WTC11 (cell line): ENCODE results near the gene ABHD13. TPM values are rescaled to one million over a fixed set of nuclear protein-coding genes. Genes with fewer than 3 reads are reported as not detected.

Experiments
- ATAC-seq: fragments of 200-7000 bp; cut with Tn5 transposase; 2 replicates; pipeline ENCODE4 v1.10.0; 2021; ENCODE audit warnings: mild to moderate bottlenecking, moderate library complexity
- CTCF ChIA-PET: fragments of 300-600 bp; sonication (Branson Sonifier 250); formaldehyde crosslinking; loops from one replicate; lab custom pipeline; 2021; ENCODE audit warnings: antibody characterized with exemption; lab: Charles Lee
- POLR2A ChIA-PET: fragments of 350-600 bp; sonication (Branson Sonifier 250); formaldehyde crosslinking; loops from one replicate; lab custom pipeline; 2021; ENCODE audit warnings: antibody characterized with exemption; lab: Charles Lee
- DNase-seq: peaks from one replicate; pipeline ENCODE4 v3.0.0; 2021; ENCODE audit warnings: low spot score
- H3K27ac Mint-ChIP-seq: 2 replicates; pipeline ENCODE4 v1.8.0; 2021; ENCODE audit warnings: mixed read lengths
- H3K27me3 Mint-ChIP-seq: 2 replicates; pipeline ENCODE4 v1.8.0; 2021; ENCODE audit warnings: low read depth, mild to moderate bottlenecking, moderate library complexity, mixed read lengths
- H3K36me3 Mint-ChIP-seq: 2 replicates; pipeline ENCODE4 v1.8.0; 2021; ENCODE audit warnings: mixed read lengths
- H3K4me1 Mint-ChIP-seq: 2 replicates; pipeline ENCODE4 v1.8.0; 2022; ENCODE audit warnings: mixed read lengths
- H3K4me3 Mint-ChIP-seq: 2 replicates; pipeline ENCODE4 v1.8.0; 2021; ENCODE audit warnings: mild to moderate bottlenecking, moderate library complexity, mixed read lengths
- H3K9me3 Mint-ChIP-seq: 2 replicates; pipeline ENCODE4 v1.8.0; 2021; ENCODE audit warnings: mixed read lengths
- ETV6 ChIP-seq: sonication (generic); formaldehyde crosslinking; IDR thresholded peaks from 2 replicates; pipeline ENCODE4 v1.8.1; 2022; ENCODE audit warnings: mild to moderate bottlenecking, missing genetic modification reagents
- FOXP1 ChIP-seq: sonication (generic); formaldehyde crosslinking; IDR thresholded peaks from 2 replicates; pipeline ENCODE4 v1.8.0; 2022; ENCODE audit warnings: missing genetic modification reagents, mild to moderate bottlenecking, moderate library complexity, borderline replicate concordance
- JUN ChIP-seq: sonication (generic); formaldehyde crosslinking; IDR thresholded peaks from 2 replicates; pipeline ENCODE4 v1.8.0; 2023; ENCODE audit warnings: mild to moderate bottlenecking, missing genetic modification reagents
- MXD4 ChIP-seq: fragments of 250-450 bp; sonication (Bioruptor Pico); IDR thresholded peaks from 2 replicates; pipeline ENCODE4 v1.8.0; 2021; ENCODE audit warnings: mild to moderate bottlenecking, moderate library complexity, borderline replicate concordance
- OVOL2 ChIP-seq: fragments of 250-450 bp; sonication (Bioruptor Pico); IDR thresholded peaks from 2 replicates; pipeline ENCODE4 v1.9.0; 2021; ENCODE audit warnings: mild to moderate bottlenecking, borderline replicate concordance
- RELA ChIP-seq: sonication (generic); formaldehyde crosslinking; IDR thresholded peaks from 2 replicates; pipeline ENCODE4 v1.8.1; 2022; ENCODE audit warnings: missing genetic modification reagents, mild to moderate bottlenecking, borderline replicate concordance
- SMAD3 ChIP-seq: sonication (generic); formaldehyde crosslinking; IDR thresholded peaks from 2 replicates; pipeline ENCODE4 v1.8.0; 2022; ENCODE audit warnings: missing genetic modification reagents, mild to moderate bottlenecking, borderline replicate concordance
- TEAD4 ChIP-seq: sonication (generic); formaldehyde crosslinking; IDR thresholded peaks from 2 replicates; pipeline ENCODE4 v1.8.0; 2022; ENCODE audit warnings: mild to moderate bottlenecking, missing genetic modification reagents
- TP53 ChIP-seq: sonication (generic); formaldehyde crosslinking; IDR thresholded peaks from 2 replicates; pipeline ENCODE4 v1.8.1; 2023; ENCODE audit warnings: mild to moderate bottlenecking, missing genetic modification reagents
- ZNF219 ChIP-seq: sonication (generic); formaldehyde crosslinking; IDR thresholded peaks from 2 replicates; pipeline ENCODE4 v1.8.0; 2023; ENCODE audit warnings: missing genetic modification reagents, mild to moderate bottlenecking, borderline replicate concordance
- ZNF281 ChIP-seq: sonication (generic); formaldehyde crosslinking; IDR thresholded peaks from 2 replicates; pipeline ENCODE4 v1.8.0; 2023; ENCODE audit warnings: mild to moderate bottlenecking, missing genetic modification reagents
- ZNF425 ChIP-seq: fragments of 250-450 bp; sonication (Bioruptor Pico); conservative IDR thresholded peaks from 2 replicates; pipeline ENCODE4 v1.9.0; 2021; ENCODE audit warnings: mild to moderate bottlenecking
- total RNA-seq: library from RNA; stranded (reverse); gene quantifications from 3 replicates; pipeline ENCODE4 v1.2.3, GENCODE V29; 2021
- TF ChIP-seq, protein P1 (sequence below): sonication (generic); formaldehyde crosslinking; IDR thresholded peaks from 2 replicates; pipeline ENCODE4 v1.8.0; 2022; ENCODE audit warnings: missing genetic modification reagents
- TF ChIP-seq, protein P2 (sequence below): sonication (generic); formaldehyde crosslinking; IDR thresholded peaks from 2 replicates; pipeline ENCODE4 v1.8.1; 2022; ENCODE audit warnings: mild to moderate bottlenecking, missing genetic modification reagents, moderate library complexity, borderline replicate concordance
- TF ChIP-seq, protein P3 (sequence below): sonication (generic); formaldehyde crosslinking; IDR thresholded peaks from 2 replicates; pipeline ENCODE4 v1.8.1; 2023; ENCODE audit warnings: mild to moderate bottlenecking, missing genetic modification reagents
- TF ChIP-seq, protein P4 (sequence below): sonication (generic); formaldehyde crosslinking; conservative IDR thresholded peaks from 2 replicates; pipeline ENCODE4 v1.8.1; 2023; ENCODE audit warnings: mild to moderate bottlenecking, low read depth, missing genetic modification reagents, moderate library complexity

Gene ABHD13
- total RNA-seq, 1 experiment from 2014 or later, result 5.4 TPM

GRCh38 chr13:108274718-108275117, 56.5 kb downstream of the ABHD13 start:
- Mint-ChIP-seq H3K27me3 (no peaks in the 10 kb centered on the region), H3K4me1 (peaks cover 14% of the 10 kb centered on the region), H3K27ac (no peak overlapping the region), H3K9me3 (peaks cover 6% of the 10 kb centered on the region), H3K36me3 (no peaks in the 10 kb centered on the region), H3K4me3 (no peak overlapping the region)
- CTCF ChIA-PET, result no interaction called here
- no peak for DNase-seq
- POLR2A ChIA-PET, result no interaction called here
- ATAC-seq, result no peak
- TF ChIP-seq, protein P1, sequence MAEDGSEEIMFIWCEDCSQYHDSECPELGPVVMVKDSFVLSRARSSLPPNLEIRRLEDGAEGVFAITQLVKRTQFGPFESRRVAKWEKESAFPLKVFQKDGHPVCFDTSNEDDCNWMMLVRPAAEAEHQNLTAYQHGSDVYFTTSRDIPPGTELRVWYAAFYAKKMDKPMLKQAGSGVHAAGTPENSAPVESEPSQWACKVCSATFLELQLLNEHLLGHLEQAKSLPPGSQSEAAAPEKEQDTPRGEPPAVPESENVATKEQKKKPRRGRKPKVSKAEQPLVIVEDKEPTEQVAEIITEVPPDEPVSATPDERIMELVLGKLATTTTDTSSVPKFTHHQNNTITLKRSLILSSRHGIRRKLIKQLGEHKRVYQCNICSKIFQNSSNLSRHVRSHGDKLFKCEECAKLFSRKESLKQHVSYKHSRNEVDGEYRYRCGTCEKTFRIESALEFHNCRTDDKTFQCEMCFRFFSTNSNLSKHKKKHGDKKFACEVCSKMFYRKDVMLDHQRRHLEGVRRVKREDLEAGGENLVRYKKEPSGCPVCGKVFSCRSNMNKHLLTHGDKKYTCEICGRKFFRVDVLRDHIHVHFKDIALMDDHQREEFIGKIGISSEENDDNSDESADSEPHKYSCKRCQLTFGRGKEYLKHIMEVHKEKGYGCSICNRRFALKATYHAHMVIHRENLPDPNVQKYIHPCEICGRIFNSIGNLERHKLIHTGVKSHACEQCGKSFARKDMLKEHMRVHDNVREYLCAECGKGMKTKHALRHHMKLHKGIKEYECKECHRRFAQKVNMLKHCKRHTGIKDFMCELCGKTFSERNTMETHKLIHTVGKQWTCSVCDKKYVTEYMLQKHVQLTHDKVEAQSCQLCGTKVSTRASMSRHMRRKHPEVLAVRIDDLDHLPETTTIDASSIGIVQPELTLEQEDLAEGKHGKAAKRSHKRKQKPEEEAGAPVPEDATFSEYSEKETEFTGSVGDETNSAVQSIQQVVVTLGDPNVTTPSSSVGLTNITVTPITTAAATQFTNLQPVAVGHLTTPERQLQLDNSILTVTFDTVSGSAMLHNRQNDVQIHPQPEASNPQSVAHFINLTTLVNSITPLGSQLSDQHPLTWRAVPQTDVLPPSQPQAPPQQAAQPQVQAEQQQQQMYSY, result no peak
- TF ChIP-seq, protein P2, sequence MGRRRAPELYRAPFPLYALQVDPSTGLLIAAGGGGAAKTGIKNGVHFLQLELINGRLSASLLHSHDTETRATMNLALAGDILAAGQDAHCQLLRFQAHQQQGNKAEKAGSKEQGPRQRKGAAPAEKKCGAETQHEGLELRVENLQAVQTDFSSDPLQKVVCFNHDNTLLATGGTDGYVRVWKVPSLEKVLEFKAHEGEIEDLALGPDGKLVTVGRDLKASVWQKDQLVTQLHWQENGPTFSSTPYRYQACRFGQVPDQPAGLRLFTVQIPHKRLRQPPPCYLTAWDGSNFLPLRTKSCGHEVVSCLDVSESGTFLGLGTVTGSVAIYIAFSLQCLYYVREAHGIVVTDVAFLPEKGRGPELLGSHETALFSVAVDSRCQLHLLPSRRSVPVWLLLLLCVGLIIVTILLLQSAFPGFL, result no peak
- TF ChIP-seq OVOL2, result no peak
- no peak for TF ChIP-seq TP53 (CRISPR knock-in tag)
- TF ChIP-seq ZNF281, result no peak
- TF ChIP-seq FOXP1 (CRISPR knock-in tag), result no peak
- TF ChIP-seq, protein P3, sequence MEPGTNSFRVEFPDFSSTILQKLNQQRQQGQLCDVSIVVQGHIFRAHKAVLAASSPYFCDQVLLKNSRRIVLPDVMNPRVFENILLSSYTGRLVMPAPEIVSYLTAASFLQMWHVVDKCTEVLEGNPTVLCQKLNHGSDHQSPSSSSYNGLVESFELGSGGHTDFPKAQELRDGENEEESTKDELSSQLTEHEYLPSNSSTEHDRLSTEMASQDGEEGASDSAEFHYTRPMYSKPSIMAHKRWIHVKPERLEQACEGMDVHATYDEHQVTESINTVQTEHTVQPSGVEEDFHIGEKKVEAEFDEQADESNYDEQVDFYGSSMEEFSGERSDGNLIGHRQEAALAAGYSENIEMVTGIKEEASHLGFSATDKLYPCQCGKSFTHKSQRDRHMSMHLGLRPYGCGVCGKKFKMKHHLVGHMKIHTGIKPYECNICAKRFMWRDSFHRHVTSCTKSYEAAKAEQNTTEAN (CRISPR knock-in tag), result no peak
- TF ChIP-seq RELA (CRISPR knock-in tag), result no peak
- no peak for TF ChIP-seq JUN (CRISPR knock-in tag)

DNA sequence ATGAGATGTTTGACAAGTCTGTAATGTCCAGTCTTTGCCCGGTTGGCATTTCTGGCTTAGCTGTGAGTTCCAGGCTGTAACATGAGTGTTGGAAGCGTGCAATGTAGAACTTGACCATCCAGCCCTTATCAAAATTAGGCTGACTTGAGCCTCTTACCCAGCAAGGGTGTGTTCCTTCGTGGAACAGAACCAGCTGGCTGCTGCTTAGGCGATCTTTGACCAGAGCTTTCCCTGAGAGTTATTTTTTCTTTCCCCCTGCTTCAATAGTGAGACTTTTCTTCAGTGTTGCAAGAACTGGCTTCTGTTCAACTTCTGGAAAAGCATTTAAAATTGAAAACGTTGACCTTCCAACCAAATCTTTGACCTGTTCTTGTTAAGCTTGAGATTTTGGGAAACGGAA, 57.9 kb downstream of the ABHD13 start:
- no peak for ATAC-seq
- TF ChIP-seq ZNF425 (CRISPR knock-in tag) (no peak), ZNF281 (no peak), TEAD4 (CRISPR knock-in tag) (no peak), MXD4 (no peak), SMAD3 (CRISPR knock-in tag) (no peak), ETV6 (CRISPR knock-in tag) (no peak), ZNF219 (CRISPR knock-in tag) (no peak)
- TF ChIP-seq, protein P4, sequence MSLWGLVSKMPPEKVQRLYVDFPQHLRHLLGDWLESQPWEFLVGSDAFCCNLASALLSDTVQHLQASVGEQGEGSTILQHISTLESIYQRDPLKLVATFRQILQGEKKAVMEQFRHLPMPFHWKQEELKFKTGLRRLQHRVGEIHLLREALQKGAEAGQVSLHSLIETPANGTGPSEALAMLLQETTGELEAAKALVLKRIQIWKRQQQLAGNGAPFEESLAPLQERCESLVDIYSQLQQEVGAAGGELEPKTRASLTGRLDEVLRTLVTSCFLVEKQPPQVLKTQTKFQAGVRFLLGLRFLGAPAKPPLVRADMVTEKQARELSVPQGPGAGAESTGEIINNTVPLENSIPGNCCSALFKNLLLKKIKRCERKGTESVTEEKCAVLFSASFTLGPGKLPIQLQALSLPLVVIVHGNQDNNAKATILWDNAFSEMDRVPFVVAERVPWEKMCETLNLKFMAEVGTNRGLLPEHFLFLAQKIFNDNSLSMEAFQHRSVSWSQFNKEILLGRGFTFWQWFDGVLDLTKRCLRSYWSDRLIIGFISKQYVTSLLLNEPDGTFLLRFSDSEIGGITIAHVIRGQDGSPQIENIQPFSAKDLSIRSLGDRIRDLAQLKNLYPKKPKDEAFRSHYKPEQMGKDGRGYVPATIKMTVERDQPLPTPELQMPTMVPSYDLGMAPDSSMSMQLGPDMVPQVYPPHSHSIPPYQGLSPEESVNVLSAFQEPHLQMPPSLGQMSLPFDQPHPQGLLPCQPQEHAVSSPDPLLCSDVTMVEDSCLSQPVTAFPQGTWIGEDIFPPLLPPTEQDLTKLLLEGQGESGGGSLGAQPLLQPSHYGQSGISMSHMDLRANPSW (CRISPR knock-in tag), result no peak

More for the DNA sequence above, 57.9 kb downstream of the ABHD13 start:
- Mint-ChIP-seq H3K27me3 (no peaks in the 10 kb centered on the region), H3K36me3 (no peaks in the 10 kb centered on the region), H3K27ac (no peak overlapping the region), H3K4me3 (no peak overlapping the region), H3K4me1 (peaks cover 10% of the 10 kb centered on the region), H3K9me3 (peaks cover 11% of the 10 kb centered on the region)
- CTCF ChIA-PET, result no interaction called here
- no peak for DNase-seq
- POLR2A ChIA-PET, result no interaction called here
